K562 (cell line): ENCODE results near the gene WDR45B. TPM values are rescaled to one million over a fixed set of nuclear protein-coding genes. Genes with fewer than 3 reads are reported as not detected.

Experiments used
- microRNA-seq: library from miRNA; unstranded; fragments of <30 nt; microRNA quantifications from one replicate; pipeline ENCODE4, GENCODE V29; 2018; ENCODE audit warnings: borderline microRNAs expressed
- polyA plus RNA-seq, 8 experiments: library from polyadenylated mRNA; depleted of rRNA in 4 of 8; stranded (reverse) in 5 of 8; unstranded in 3 of 8; fragments of >200 nt; fragmentation: Nextera tagmentation in 2 of 8; fragmentation: Illumina TruSeq in 1 of 8; extraction: Ambion mirVana in 2 of 8; extraction: Trizol in 1 of 8; gene quantifications; 2 replicates each; pipeline versions ENCODE4 v1.2.1 to v1.2.3, GENCODE V29; 2011 to 2014; ENCODE audit warnings: inconsistent platforms in 1 of 8, missing spikeins in 1 of 8
- small RNA-seq: library from RNA; depleted of rRNA; stranded (forward); fragments of <200 nt; gene quantifications from one replicate; pipeline ENCODE3, GENCODE V24; 2014
- total RNA-seq, 7 experiments: library from RNA; depleted of rRNA in 6 of 7; stranded (reverse); fragments of >200 nt in 6 of 7; fragmentation: Illumina TruSeq in 2 of 7; extraction: Trizol in 2 of 7; gene quantifications; 2 replicates each; pipeline versions ENCODE4 v1.2.1 to v1.2.3, GENCODE V29; 2011 to 2021; ENCODE audit warnings: low replicate concordance in 1 of 7

The WDR45B gene
- total and polyA plus RNA-seq, 9 of the 15 experiments (the other 6 are each of a cell fraction or from before 2014, with no cell fraction given), result 0.72 to 74.4 (median 35.9) TPM

Small RNA genes lying within 50 kb of the gene (microRNA-seq; reads per million reads assigned to microRNA genes)
- gene MIR4525, result 1.2 reads per million, percentile 13 among the genes with 10 or more reads in this experiment

Small RNA genes lying within 50 kb of the gene (small RNA-seq; reads per million reads assigned to genes)
- gene MIR4525, result not detected

Other genes starting within 250 kb of the WDR45B start
Only the 7 nearest of the 10 such genes appear.
- gene NARF, start 189.7 kb downstream of the WDR45B start, total RNA-seq (2014; rRNA removed), result 132 and 145 TPM in 2 replicates
- gene NARF, start 189.7 kb downstream of the WDR45B start, total RNA-seq (2014; rRNA removed; fragmentation: Illumina TruSeq; extraction: Trizol), result 101 and 104 TPM in 2 replicates
- 84.1 and 89.0 TPM in 2 replicates for gene NARF, start 189.7 kb downstream of the WDR45B start, total RNA-seq (2015; rRNA removed; fragmentation: Illumina TruSeq; extraction: Trizol)
- gene NARF, start 189.7 kb downstream of the WDR45B start, total RNA-seq (2021), result 272 and 273 TPM in 2 replicates
- gene NARF, start 189.7 kb downstream of the WDR45B start, polyA plus RNA-seq (2011; rRNA removed), result 396 and 423 TPM in 2 replicates
- 218 and 257 TPM in 2 replicates for gene NARF, start 189.7 kb downstream of the WDR45B start, polyA plus RNA-seq (2014; fragmentation: Illumina TruSeq; extraction: Trizol)
- gene NARF, start 189.7 kb downstream of the WDR45B start, polyA plus RNA-seq (2014; fragmentation: Nextera tagmentation; extraction: Ambion mirVana), result 100 to 1,000 TPM in 1 of 2 experiments, 10 to 100 TPM in 1; 60.4 to 114 TPM
- gene NARF, start 189.7 kb downstream of the WDR45B start, polyA plus RNA-seq (2014; rRNA removed), result 250 and 261 TPM in 2 replicates
- gene FOXK2, start 128.7 kb downstream of the WDR45B start, total RNA-seq (2014; rRNA removed), result 41.5 and 56.9 TPM in 2 replicates
- 41.2 and 44.1 TPM in 2 replicates for gene FOXK2, start 128.7 kb downstream of the WDR45B start, total RNA-seq (2014; rRNA removed; fragmentation: Illumina TruSeq; extraction: Trizol)
- 52.0 and 52.4 TPM in 2 replicates for gene FOXK2, start 128.7 kb downstream of the WDR45B start, total RNA-seq (2015; rRNA removed; fragmentation: Illumina TruSeq; extraction: Trizol)
- gene FOXK2, start 128.7 kb downstream of the WDR45B start, total RNA-seq (2021), result 86.0 and 93.2 TPM in 2 replicates
- 47.2 and 52.2 TPM in 2 replicates for gene FOXK2, start 128.7 kb downstream of the WDR45B start, polyA plus RNA-seq (2011; rRNA removed)
- 56.1 and 65.8 TPM in 2 replicates for gene FOXK2, start 128.7 kb downstream of the WDR45B start, polyA plus RNA-seq (2014; fragmentation: Illumina TruSeq; extraction: Trizol)
- 1 to 10 TPM; 3.0 to 4.2 TPM for gene FOXK2, start 128.7 kb downstream of the WDR45B start, polyA plus RNA-seq (2014; fragmentation: Nextera tagmentation; extraction: Ambion mirVana)
- gene FOXK2, start 128.7 kb downstream of the WDR45B start, polyA plus RNA-seq (2014; rRNA removed), result 39.6 and 41.9 TPM in 2 replicates
- gene RAB40B, start 50.3 kb upstream of the WDR45B start, total RNA-seq (2014; rRNA removed), result 2.0 and 6.2 TPM in 2 replicates
- 0.99 and 1.1 TPM in 2 replicates for gene RAB40B, start 50.3 kb upstream of the WDR45B start, total RNA-seq (2014; rRNA removed; fragmentation: Illumina TruSeq; extraction: Trizol)
- gene RAB40B, start 50.3 kb upstream of the WDR45B start, total RNA-seq (2015; rRNA removed; fragmentation: Illumina TruSeq; extraction: Trizol), result 0.64 and 1.2 TPM in 2 replicates
- gene RAB40B, start 50.3 kb upstream of the WDR45B start, total RNA-seq (2021), result 3.6 and 3.8 TPM in 2 replicates
- 2.5 and 2.7 TPM in 2 replicates for gene RAB40B, start 50.3 kb upstream of the WDR45B start, polyA plus RNA-seq (2011; rRNA removed)
- 1.4 and 3.2 TPM in 2 replicates for gene RAB40B, start 50.3 kb upstream of the WDR45B start, polyA plus RNA-seq (2014; fragmentation: Illumina TruSeq; extraction: Trizol)
- gene RAB40B, start 50.3 kb upstream of the WDR45B start, polyA plus RNA-seq (2014; fragmentation: Nextera tagmentation; extraction: Ambion mirVana), result under 1 TPM; 0.13 to 0.38 TPM
- 3.2 and 4.6 TPM in 2 replicates for gene RAB40B, start 50.3 kb upstream of the WDR45B start, polyA plus RNA-seq (2014; rRNA removed)
- 26.2 and 29.8 TPM in 2 replicates for gene FN3KRP, start 68.3 kb upstream of the WDR45B start, total RNA-seq (2014; rRNA removed)
- 18.0 and 21.1 TPM in 2 replicates for gene FN3KRP, start 68.3 kb upstream of the WDR45B start, total RNA-seq (2014; rRNA removed; fragmentation: Illumina TruSeq; extraction: Trizol)
- 23.5 and 24.9 TPM in 2 replicates for gene FN3KRP, start 68.3 kb upstream of the WDR45B start, total RNA-seq (2015; rRNA removed; fragmentation: Illumina TruSeq; extraction: Trizol)
- 28.1 and 32.1 TPM in 2 replicates for gene FN3KRP, start 68.3 kb upstream of the WDR45B start, total RNA-seq (2021)
- gene FN3KRP, start 68.3 kb upstream of the WDR45B start, polyA plus RNA-seq (2011; rRNA removed), result 21.7 and 25.8 TPM in 2 replicates
- 31.0 and 34.7 TPM in 2 replicates for gene FN3KRP, start 68.3 kb upstream of the WDR45B start, polyA plus RNA-seq (2014; fragmentation: Illumina TruSeq; extraction: Trizol)
- gene FN3KRP, start 68.3 kb upstream of the WDR45B start, polyA plus RNA-seq (2014; fragmentation: Nextera tagmentation; extraction: Ambion mirVana), result 1 to 10 TPM; 2.0 to 4.4 TPM
- gene FN3KRP, start 68.3 kb upstream of the WDR45B start, polyA plus RNA-seq (2014; rRNA removed), result 26.1 and 29.1 TPM in 2 replicates
- 6.3 and 6.6 TPM in 2 replicates for gene FN3K, start 87.2 kb upstream of the WDR45B start, total RNA-seq (2014; rRNA removed)
- gene FN3K, start 87.2 kb upstream of the WDR45B start, total RNA-seq (2014; rRNA removed; fragmentation: Illumina TruSeq; extraction: Trizol), result 1.3 and 1.4 TPM in 2 replicates
- gene FN3K, start 87.2 kb upstream of the WDR45B start, total RNA-seq (2015; rRNA removed; fragmentation: Illumina TruSeq; extraction: Trizol), result 3.6 TPM in 2 replicates
- 20.0 and 22.7 TPM in 2 replicates for gene FN3K, start 87.2 kb upstream of the WDR45B start, total RNA-seq (2021)
- gene FN3K, start 87.2 kb upstream of the WDR45B start, polyA plus RNA-seq (2011; rRNA removed), result 3.8 and 6.1 TPM in 2 replicates
- 8.6 and 10.6 TPM in 2 replicates for gene FN3K, start 87.2 kb upstream of the WDR45B start, polyA plus RNA-seq (2014; fragmentation: Illumina TruSeq; extraction: Trizol)
- gene FN3K, start 87.2 kb upstream of the WDR45B start, polyA plus RNA-seq (2014; fragmentation: Nextera tagmentation; extraction: Ambion mirVana), result under 1 TPM; 0.08 to 0.11 TPM
- gene FN3K, start 87.2 kb upstream of the WDR45B start, polyA plus RNA-seq (2014; rRNA removed), result 7.9 and 10.0 TPM in 2 replicates
- 29.8 and 47.3 TPM in 2 replicates for gene TBCD, start 103.6 kb upstream of the WDR45B start, total RNA-seq (2014; rRNA removed)
- gene TBCD, start 103.6 kb upstream of the WDR45B start, total RNA-seq (2014; rRNA removed; fragmentation: Illumina TruSeq; extraction: Trizol), result 18.7 and 23.6 TPM in 2 replicates
- gene TBCD, start 103.6 kb upstream of the WDR45B start, total RNA-seq (2015; rRNA removed; fragmentation: Illumina TruSeq; extraction: Trizol), result 26.0 and 27.1 TPM in 2 replicates
- 98.3 and 98.5 TPM in 2 replicates for gene TBCD, start 103.6 kb upstream of the WDR45B start, total RNA-seq (2021)
- 28.0 and 45.4 TPM in 2 replicates for gene TBCD, start 103.6 kb upstream of the WDR45B start, polyA plus RNA-seq (2011; rRNA removed)
- 36.5 and 40.9 TPM in 2 replicates for gene TBCD, start 103.6 kb upstream of the WDR45B start, polyA plus RNA-seq (2014; fragmentation: Illumina TruSeq; extraction: Trizol)
- 10 to 100 TPM in 1 of 2 experiments, 1 to 10 TPM in 1; 8.9 to 20.2 TPM for gene TBCD, start 103.6 kb upstream of the WDR45B start, polyA plus RNA-seq (2014; fragmentation: Nextera tagmentation; extraction: Ambion mirVana)
- 42.3 and 50.3 TPM in 2 replicates for gene TBCD, start 103.6 kb upstream of the WDR45B start, polyA plus RNA-seq (2014; rRNA removed)
- not detected in 2 replicates for gene ZNF750, start 191.6 kb upstream of the WDR45B start, total RNA-seq (2014; rRNA removed)
- gene ZNF750, start 191.6 kb upstream of the WDR45B start, total RNA-seq (2014; rRNA removed; fragmentation: Illumina TruSeq; extraction: Trizol), result not detected in 2 replicates
- not detected in 2 replicates for gene ZNF750, start 191.6 kb upstream of the WDR45B start, total RNA-seq (2015; rRNA removed; fragmentation: Illumina TruSeq; extraction: Trizol)
- not detected in 2 replicates for gene ZNF750, start 191.6 kb upstream of the WDR45B start, total RNA-seq (2021)
- not detected in 2 replicates for gene ZNF750, start 191.6 kb upstream of the WDR45B start, polyA plus RNA-seq (2011; rRNA removed)
- gene ZNF750, start 191.6 kb upstream of the WDR45B start, polyA plus RNA-seq (2014; fragmentation: Illumina TruSeq; extraction: Trizol), result not detected in 2 replicates
- gene ZNF750, start 191.6 kb upstream of the WDR45B start, polyA plus RNA-seq (2014; fragmentation: Nextera tagmentation; extraction: Ambion mirVana), result not detected
- gene ZNF750, start 191.6 kb upstream of the WDR45B start, polyA plus RNA-seq (2014; rRNA removed), result not detected in 2 replicates